HG02642 (cell line): ENCODE data around the gene CCDC73.
"Not testable (repeated sequence)": the region's sequence is repeated elsewhere in the genome, so short reads cannot be mapped to it uniquely, and the experiment has no call there.

Experiments used
- ATAC-seq: cut with Tn5 transposase; IDR thresholded peaks from one replicate; pipeline ENCODE4 v1.9.1; 2021; ENCODE audit warnings: mild to moderate bottlenecking; ENCODE audit not compliant: unreplicated experiment, poor library complexity

CCDC73 gene

DNA sequence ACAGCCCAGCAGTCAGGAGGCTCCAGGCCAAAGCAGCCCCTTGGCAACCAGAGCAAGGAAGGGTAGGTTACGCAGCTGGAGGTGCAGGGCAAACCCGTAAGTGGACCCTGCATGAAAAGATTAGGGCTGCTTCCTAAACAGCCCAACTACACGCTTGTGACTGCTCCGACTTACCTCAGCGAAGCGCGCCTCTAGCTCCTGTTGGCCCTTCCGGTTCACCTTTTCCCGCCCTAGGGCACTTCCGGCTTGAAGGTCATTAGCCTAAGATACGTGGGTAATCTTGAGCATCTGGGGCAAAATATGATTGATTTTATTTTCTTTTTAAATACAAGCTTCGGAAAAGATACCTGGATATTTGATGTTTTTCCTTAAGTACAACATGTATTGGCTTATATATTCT is at the start of gene CCDC73:
Gene CCDC73, minus strand, starts transcription at position 224 of the 400 bp plus-strand sequence. CDS start 34,419 bp downstream, outside the sequence.
- ATAC-seq, result no peak

DNA sequence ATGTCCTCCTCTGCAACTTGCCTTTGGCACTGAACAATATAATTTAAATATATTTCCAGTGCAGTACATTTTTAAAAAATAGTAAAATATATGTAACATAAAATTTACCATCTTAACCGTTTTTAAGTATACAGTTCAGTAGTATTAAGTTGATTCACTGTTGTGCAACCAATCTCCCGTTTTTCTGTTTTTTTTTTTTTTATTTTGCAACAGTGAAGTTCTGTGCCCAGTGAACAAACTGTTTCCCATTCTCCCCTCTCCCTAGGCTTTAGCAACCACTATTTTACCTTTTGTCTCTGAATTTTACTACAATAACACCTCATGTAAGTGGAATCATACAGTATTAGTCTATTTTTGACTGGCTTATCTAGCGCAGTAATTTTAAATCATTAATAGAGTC is 49.1 kb upstream of the CCDC73 start:
- no peak for ATAC-seq

DNA sequence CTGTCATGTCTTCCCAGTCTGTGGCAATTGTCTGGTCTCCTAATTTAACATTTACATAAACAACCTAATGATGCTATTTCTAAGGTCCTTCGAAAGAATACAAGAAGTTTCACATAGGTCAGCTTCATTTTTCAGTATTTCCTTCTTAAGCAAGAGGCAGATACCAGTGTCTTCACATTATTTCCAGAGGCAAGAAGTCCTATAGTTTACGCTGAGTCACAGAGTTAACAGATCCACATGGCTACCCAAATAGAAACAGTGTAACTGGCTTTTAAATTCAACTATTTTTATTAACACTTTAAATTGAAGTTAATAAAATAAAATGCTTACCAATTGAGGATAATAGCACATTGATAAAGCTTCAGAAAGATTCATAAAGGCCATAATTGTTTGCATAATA is 46.1 kb upstream of the CCDC73 start:
- ATAC-seq, result no peak

DNA sequence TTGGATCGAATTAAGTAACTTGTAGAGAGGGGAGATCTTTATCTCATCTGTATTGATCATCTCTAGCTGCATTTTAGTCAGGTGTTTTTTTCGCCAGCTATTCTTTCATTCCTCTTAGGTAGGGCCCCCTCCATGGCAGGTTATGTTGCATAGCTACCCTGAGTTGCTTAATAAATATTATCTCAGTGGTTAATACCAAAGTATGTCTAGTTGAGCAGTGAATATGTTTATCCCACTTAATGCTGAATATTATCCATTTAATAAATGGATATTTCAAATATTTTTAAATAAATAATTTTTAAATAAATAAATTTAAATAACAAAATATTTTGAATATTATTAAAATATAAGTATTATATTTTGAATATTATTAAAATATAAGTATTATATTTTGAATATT is 44.8 kb upstream of the CCDC73 start:
- ATAC-seq, result no peak

DNA sequence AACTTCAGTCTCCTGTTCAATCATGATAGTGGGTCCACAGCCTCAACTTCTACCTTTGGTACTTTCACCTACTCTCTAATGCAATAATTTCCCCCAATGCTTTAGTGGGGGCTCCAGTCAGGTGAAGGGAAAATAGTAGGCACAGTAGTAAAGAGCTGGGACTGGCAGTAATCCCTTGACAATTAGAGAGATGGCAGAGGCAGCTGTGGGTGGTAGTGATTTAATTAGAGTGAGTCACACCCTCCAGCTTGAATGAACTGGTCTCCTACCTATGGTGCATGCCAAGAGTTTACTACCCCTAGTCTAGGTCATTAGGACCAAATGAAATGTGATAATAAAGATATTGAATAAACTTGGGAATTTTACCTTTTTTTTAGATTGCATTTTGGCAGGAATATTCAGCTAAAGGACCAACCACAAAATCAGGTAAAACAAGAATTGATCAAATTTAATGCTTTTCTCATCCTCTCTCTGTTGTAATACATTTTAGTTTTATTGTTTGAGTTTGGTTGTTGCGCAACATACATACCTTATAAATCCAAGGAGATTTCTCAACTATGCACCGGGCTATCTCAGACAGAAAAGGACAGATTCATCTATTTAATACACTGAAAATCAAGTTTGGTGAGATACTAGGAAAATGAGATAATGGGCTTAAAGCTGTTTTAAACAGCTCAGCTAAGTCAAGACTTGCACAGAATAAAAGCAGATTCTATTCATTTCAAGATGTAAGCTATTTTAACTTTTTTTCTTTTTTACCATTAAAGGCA is 44.2 kb upstream of the CCDC73 start:
- ATAC-seq, result no peak

DNA sequence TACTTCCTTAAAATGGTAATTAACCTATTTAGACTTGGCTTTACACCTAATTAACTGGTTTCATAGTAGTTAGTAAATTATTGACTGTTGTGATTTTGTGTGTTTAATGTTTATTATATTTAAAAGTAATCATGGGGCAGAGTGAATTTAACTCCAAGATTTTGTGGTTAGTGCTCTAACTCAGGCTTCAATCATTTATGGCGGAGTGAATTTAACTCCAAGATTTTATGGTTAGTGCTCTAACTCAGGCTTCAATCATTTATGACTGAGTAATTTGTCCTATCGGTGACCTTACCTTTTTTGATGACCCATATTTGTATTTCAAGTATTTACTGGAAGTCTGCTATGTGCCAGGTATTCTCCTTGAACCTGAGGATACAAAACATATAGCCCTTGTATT is 42.5 kb upstream of the CCDC73 start:
- ATAC-seq, result no peak

DNA sequence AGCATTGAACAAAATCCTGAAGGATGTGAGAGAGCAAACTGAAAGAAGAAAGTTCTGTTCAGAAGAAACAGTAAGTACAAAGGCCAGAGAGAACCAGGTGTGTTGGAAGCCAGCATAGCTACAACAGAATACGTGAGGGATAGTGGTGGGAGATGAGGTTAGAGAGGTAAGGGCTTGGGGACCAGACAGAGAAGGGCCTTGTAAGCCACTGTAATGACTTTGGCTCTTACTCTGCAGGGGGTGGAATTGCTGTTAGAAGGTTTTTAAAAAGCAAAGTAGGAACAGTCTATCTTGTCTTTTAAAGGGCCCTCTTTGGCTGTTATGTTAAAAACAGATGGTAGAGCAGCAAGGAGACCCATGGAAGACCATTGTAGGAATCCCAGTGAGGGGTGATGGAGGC is 39.5 kb upstream of the CCDC73 start:
- ATAC-seq, result no peak

DNA sequence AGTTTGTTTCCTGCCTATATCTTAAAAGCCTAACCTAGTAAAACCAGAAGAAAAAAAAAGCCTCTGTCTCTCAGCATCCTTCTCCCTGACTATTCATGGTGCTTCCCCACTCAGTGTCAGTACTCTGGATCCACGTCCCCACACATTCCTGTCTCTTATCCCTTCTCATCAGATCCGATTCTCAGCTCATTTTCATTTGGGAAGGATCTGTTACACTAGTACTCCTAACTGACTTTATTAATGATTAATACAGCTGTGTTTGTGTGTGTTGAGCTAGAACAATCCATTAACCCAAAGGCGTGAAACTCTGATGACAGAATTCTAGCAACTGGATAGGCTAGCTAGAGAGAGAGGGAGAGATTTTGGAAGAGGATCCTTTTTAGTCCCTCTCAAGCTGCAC is 36.8 kb upstream of the CCDC73 start:
- no peak for ATAC-seq

DNA sequence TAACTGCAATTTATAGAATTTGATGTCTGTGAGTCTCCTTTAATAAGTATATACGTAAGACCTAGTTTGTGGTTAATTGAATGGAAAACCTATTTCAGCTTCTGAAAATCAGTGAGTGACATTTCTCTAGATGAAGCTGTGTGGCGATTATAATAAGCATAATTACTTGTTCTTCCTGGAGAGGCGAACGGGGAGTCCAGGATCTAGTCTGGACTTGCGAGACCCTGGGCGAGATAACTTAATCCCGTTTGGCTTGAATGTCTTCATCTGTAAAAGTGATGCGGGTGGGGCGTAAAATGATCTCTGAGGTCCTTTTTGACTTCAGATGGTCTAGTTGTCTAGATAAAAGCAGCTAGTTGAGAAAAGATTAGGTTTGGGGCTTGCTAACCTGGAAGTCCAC is 36.3 kb upstream of the CCDC73 start:
- no peak for ATAC-seq

DNA sequence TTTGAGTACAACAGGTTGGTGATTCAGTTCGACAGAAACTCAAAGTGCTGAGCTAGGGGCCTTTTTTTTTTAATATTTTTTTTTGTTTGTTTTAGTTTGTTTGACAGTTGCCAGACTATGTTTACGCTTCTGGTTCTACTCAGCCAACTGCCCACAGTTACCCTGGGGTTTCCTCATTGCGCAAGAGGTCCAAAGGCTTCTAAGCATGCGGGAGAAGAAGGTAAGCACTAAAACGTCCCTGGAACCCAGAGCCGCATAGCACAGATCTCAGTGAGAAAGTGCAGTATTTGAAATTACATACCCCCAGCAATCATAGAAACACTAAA is 35.9 kb upstream of the CCDC73 start:
- no peak for ATAC-seq

DNA sequence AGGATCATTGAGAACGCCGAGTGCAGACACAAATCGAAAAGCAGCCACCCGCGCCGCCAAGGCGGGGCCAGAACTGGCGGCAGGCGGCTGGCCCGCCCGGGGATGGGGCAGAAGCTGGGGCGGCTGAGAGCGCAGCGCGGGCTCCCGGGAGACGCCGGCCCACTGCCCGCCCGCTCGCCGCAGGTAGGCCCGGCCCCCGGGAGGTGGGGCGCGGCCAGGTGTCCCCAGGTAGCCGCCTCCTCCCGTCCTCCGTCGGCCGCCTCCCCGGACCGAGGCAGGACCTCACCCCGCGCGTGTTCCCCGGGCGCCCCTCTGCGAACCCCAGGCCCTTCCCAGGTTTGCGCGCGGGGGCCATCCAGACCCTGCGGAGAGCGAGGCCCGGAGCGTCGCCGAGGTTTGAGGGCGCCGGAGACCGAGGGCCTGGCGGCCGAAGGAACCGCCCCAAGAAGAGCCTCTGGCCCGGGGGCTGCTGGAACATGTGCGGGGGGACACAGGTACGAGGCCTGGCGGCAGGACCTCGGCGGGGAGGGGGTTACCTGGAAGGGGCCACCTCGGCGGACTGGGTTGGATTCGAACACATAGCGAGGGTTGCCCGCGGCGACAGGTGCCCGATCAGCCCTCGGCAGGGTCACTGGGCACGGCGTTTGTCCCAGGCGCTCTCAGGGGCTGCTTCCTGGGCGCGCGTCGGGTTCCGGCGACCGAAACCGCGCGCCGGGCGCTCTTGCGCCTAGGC is 35.4 kb upstream of the CCDC73 start, which contains the start of gene PRRG4:
Gene PRRG4, plus strand, starts transcription at position 248 of the 733 bp plus-strand sequence. CDS start 603 bp downstream, outside the sequence.
- ATAC-seq, result peak; percentile 86

DNA sequence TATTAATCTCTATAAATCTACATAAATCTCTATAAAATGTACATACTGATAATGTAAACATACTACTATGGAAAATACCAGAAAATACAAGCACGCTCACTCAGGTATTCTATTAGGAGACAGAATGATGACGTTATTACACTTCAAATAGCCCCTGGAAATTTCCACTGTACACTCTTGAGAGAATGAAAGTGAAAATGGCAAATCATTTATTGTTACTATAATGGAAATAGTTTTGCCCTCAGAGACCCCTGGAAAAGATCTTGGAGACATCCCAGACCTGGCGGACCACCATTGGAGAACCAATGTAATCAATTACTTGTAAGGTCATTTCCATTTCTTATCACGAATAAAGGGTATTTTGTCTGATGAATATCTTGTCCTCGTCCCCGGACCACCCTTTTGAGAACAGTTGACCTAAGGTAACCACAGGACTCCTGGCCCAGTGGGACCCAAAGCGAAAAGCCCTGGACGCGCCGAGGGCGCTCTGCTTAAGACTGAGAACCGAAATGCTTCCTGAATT is 34.8 kb upstream of the CCDC73 start:
- ATAC-seq, result peak; percentile 43

DNA sequence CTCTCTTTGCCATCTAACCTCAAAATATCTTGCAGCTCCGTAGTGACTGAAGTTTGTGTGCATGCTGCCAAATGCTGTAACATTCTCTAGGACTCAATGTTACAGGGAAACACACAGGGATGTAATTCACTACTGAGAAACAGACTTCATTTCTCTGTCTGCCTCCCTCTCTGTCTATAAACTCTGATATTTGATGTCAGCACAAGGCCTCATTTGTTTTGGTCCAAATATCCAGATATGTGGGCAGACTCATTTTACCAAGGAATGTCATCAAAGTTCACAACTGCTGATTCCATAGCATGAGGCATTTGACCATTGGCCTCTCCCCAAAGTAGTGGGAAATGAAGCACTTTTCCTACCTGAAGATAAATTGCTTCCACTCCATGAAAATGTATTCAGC is 32.8 kb upstream of the CCDC73 start:
- no peak for ATAC-seq

DNA sequence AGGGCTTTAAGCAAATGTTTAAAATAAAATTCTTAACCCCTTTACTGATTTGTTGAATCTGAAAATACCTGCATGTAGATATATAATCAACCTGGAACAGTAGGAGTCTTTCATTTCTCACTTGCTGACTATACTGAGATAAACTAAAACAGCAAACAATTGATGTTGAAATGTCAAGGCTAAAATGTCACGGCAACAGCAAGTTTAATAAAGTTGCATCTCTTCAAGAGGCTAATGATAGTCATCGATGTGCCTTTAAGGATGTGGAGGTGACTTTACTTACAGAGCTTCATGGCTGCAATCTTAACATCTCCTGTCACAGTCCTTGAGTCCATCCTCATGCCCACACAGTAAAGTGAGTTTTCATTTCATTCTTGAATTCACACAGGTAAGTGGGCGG is 31.7 kb upstream of the CCDC73 start:
- no peak for ATAC-seq

DNA sequence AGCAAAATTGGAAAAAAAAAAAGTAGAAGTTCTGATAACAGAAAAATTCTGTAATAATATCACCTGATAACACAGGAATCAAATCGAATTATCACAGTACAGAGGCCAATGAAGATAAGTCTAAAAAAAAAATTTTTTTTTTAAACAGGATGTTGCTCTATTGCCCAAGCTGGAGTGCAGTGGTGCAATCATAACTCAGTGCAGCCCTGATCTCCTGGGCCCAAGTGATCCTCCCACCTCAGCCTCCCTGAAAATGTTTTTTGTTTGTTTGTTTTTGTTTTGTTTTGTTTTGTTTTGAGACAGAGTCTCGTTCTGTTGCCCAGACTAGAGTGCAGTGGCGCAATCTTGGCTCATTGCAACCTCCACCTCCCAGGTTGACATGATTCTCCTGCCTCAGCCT is 29.2 kb upstream of the CCDC73 start:
- ATAC-seq, result not testable (repeated sequence)

DNA sequence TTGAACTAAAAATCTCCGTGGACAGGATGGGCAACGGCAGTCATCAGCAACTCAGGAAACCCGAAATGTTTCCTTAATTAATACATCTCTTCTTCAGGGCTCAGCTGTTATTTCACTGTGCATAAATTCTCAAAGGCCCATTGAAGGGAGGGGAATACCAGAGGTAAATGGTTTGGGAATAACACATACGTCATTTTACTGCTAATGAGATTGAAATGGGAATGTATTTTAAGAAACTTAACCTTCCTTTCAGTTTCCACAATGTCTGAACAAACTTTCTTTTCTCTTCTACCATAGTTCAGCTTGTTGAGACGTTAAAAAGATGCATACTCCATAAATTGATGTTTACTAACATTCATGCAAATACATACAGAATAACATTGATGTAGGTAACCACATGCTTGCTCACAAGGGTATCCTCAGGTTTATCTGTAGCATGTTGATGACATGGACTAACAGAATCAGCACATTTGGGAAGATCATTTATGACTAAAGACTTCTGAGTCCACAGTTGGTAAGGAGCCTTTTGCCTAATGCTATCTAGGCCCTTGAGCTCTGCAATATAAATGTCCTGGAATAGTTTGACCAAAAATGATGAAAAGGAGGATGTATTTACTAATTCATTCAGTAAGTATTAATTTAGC is 27.6 kb upstream of the CCDC73 start:
- peak; percentile 49 for ATAC-seq

DNA sequence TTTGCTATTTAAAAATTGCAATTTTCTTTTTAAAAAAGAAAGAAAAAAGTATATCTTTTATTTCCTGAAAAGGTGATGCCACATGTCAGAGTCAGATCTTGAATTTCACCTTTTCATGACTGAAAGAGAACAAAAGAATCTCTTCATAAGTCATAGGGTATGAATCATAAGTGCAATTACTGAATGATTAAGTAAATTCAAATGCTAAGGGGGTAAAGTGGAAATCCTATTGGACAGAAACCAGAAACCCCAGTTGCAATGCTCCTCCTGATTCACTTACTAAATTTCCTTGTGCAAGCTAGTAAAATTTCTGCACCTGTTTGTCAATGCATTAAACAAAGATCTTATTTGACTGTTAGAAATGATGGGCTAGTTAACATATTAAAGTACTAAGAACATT is 27.1 kb upstream of the CCDC73 start:
- ATAC-seq, result peak; percentile 23

DNA sequence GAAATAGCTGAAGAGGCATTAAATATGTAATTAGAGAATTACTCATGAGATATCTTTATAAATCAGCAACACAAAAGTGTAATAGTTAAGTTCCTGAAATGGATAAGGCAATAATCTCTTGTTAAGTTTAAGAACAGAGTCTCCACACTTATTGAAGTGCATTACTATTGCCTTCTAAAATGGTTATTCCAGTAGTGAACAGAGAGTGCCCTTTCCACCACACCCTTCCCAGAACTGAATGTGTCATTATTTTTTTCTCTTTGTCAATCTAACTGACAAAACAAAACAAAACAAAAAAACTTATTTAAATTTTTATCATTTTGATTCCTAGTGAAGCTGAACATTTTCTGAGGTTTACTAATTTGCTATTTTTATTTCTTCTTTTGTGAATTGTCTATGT is 26.0 kb upstream of the CCDC73 start:
- ATAC-seq, result no peak

DNA sequence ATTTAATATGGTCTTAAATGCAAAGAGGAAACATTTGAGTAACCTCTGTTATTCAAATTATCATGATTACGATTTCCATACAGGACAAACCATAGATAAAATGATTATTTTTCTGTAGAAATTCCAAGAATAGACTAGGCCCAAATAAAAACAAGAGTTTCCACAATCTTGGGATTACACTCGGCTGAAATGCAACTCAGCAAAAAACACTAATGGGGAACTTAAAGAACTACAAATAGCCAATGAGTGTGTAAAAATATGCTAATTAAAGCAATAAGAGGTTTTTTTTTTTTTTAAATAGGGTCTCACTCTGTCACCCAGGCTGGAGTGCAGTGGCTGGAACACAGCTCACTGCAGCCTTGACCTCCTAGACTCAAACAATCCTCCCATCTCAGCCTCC is 24.7 kb upstream of the CCDC73 start:
- no peak for ATAC-seq

DNA sequence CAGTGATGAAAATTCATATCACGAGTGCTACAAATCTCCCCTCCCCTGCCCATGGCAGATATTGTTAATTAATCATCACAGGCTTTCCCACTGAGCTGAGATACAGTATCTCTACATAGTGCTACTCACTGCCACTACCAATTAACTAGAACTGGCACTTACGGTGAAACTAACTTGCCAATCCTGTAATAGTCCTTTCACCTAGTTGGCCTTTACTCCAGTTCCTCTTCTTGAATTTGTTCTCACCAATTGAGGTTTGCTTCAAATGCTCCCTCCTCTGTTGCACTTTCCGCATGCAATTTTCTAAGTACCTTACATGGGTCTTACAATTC is 23.4 kb upstream of the CCDC73 start:
- ATAC-seq, result no peak

DNA sequence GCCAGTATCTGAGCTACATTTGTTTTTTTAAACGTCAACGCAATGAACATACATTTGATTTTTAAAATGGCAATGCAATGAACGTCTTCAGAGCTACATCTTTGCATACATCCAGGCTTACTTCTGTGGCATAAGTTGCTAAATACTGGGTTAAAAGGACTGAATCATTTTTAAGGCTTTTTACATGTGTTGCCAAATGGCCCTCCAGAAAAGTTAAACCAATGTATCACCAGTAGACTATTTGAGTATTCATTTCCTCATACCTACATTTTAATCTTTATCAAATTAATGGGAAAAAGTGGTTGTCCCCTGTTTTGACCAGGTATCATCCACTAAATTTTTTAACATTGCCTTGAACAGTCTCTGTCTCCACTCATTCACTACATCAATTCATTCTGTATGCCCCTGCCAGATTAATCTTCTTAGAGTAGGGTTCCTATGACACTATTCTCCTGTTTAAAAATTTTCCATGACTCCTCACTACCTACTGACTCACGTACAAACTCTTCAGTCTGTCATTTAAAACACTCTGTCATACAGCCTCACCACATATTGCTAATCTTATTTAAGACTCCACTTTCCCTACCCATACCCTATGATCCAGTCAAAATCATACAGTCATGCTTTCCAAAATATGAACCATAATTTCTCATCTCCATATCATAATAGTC is 22.9 kb upstream of the CCDC73 start:
- ATAC-seq, result no peak
